SIG-M5 treated with dmso at 0.1 percent for 504 hours (cell line): Measurements from ENCODE around the gene MYO7A.
A peak's percentile ranks its signal among the peaks of the same experiment; 100 is the strongest.

ENCODE experiments used
- DNase-seq: peaks from one replicate; lab custom pipeline; 2025; ENCODE audit not compliant: unreplicated experiment; lab: John Stamatoyannopoulos, UW

Gene MYO7A

GRCh38 chr11:77212314-77213007 is 84.4 kb downstream of the MYO7A start:
- DNase-seq: no peak

DNA sequence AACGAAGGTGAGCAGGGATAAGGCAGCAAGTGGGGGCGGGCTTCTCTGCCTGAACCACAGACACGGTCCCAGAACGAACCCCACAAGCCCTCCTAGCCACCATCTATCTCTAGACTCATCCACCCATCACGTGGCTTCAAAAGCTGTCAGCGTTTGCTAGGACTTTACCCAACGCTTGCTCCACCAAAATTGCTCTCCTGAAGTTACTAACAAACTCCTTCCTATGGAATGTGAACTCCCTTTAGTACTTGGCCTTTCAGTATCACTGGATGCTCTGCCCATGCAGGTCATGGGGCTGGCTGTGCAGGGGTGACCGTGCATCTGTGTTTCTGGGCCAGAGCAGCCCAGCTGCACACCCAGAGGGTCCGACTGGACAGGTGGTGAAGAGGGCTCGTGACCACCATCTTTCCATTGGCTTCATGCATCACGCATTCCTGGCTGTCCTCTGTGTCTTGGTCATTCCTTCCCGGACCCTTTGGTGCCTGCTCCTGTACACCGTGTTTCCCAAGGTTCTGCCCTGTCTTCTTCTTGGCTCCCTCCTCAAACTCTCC is 85.1 kb downstream of the MYO7A start:
- DNase-seq: no peak

GRCh38 chr11:77213589-77214428 is 85.8 kb downstream of the MYO7A start:
- no peak for DNase-seq

- DNase-seq: no peak
Observed at GRCh38 chr11:77214557-77214956, 86.5 kb downstream of the MYO7A start.

GRCh38 chr11:77215106-77215505 is 87.1 kb downstream of the MYO7A start:
- DNase-seq: no peak

DNA sequence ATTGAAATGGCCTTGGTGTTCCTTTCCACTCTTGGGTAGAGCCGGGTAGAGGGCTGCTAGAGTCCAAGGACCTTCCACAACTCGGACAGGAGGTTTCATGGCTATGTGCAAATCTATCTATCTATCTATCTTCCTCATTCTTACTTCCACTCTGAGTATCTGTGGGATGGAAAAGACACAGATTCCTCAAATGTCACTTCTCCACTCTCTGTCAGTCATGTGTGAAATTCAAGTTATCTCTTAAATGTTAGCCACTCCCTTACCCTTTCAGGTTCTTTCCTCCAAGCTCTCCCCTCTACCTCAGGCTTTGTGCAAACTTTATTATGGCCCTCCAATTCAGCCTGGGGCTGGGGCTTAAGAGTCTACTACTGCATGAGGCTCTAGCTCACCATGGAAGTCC is 89.1 kb downstream of the MYO7A start:
- peak; percentile 29 for DNase-seq

DNA sequence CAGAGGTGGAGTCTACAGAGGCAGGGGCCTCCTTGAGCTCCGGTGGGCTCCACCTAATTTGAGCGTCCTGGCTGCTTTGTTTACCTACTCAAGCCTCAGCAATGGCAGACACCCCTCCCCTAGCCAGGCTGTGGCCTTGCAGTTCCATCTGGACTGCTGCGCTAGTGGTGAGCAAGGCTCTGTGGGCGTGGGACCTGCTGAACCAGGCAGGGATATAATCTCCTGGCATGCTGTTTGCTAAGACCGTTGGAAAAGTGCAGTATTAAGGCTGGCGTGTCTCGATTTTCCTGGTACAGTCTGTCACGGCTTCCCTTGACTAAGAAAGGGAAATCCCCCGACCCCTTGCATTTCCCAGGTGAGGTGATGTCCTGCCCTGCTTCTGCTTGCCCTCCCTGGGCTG is 95.8 kb downstream of the MYO7A start:
- no peak for DNase-seq

- DNase-seq: no peak
Observed at GRCh38 chr11:77230878-77231605, 103.0 kb downstream of the MYO7A start.

GRCh38 chr11:77231800-77232199 is 103.8 kb downstream of the MYO7A start:
- no peak for DNase-seq

DNA sequence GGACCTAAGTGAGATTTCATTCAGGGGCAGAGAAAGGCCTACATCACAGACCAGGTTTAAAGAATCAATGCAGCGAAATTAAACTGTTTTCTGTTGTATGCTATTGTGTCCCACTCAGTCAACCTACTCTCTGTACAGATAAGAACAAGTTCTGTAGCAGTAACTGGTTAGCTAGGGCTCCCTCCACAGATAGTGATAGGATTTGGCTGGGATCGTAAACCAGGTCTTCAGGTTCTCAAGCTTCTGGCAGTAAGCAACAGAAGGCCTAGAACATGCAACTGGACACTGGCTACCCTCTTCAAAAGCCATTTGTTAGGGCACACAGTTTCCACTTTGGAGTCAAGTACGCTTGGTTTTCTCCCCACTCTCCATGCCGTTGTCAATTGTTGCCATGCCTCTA is 104.2 kb downstream of the MYO7A start:
- no peak for DNase-seq

DNA sequence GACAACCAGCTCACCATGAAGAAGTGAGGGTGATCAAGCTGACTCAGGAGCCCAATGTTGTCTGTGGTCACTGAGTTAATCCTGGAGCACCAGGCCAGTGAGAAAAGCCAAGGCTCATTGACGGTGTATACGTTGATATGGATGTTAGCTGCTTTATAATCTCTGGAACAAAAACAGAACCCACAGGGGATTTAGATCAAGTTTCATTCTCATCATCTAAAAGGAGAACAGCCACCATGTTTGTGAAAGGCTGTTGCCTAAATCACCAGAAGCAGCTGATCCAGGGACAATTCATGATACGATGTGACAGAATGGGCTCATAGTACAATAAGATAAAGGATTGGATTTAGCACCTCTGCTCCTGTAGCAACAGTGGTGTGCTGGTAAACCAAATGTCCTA is 105.0 kb downstream of the MYO7A start:
- no peak for DNase-seq

- DNase-seq: no peak
Observed at GRCh38 chr11:77236901-77237300, 108.9 kb downstream of the MYO7A start.

DNA sequence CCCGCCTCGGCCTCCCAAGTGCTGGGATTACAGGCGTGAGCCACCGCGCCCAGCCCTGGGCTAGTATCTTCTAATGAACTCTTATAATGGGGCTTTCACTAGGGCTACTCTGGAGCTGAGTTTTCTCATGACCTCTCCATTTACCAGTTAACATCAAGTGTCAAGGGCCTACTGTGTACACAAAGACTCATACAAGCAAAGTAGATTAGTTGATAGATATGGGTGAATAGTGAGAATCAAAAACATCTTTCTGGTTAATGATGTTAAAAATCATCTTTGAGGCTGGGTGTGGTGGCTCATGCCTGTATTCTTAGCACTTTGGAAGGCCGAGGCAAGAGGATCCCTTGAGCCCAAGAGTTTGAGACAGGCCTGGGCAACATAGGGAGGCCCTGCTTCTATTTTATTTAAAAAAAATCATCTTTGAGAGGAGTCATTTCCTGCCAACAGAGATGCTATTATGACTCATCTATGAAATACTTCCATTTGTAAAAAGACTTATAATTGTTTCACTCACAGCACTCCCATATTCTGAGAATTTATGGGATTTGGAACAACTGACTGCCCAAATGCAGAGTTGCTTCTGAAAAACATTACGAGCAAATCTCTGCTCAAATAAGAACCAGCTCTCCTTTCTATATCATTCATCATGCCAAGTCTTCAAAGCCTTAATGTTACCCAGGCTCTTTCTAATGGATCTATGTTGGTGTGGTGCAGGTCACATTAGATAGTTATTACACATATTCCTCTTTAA is 116.4 kb downstream of the MYO7A start:
- no peak for DNase-seq

- DNase-seq: no peak
Observed at GRCh38 chr11:77249427-77249826, 121.4 kb downstream of the MYO7A start.

DNA sequence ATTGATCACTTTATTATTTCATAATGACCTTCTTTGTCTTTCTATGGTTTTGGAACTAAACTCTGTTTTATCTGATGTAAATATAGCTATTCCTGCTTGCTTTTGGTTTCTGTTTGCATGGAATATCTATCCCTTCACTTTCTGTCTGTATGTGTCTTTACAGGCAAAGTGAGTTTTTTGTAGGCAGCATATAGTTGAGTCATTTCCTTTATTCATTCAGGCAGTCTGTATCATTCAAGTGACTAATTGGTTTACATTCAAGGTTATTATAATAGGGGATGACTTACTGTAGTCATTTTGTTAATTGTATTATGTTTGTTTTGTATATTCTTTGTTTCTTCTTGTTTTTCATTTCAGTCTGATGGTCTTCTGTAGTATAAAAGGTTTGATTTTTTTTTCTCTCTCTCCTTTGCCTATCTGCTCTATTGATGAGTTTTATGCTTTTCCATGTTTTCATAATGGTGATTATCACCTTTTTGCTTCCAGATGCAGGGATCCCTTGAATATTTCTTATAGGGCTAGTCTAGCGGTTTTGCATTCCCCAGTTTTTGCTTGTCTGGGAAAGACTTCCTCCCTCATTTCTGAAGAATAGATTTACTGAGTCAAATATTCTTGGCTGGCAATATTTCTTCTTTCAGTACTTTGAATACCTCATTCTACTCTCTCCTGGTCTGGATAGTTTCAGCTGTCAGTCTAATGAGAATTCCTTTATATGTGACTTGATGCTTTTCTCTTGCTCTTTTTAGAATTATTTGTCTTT is 123.0 kb downstream of the MYO7A start:
- DNase-seq: no peak

GRCh38 chr11:77252555-77253270 is 124.7 kb downstream of the MYO7A start:
- no peak for DNase-seq

- DNase-seq: no peak
Observed at GRCh38 chr11:77253690-77254089, 125.6 kb downstream of the MYO7A start.

- no peak for DNase-seq
Observed at GRCh38 chr11:77259641-77260040, 131.6 kb downstream of the MYO7A start.

DNA sequence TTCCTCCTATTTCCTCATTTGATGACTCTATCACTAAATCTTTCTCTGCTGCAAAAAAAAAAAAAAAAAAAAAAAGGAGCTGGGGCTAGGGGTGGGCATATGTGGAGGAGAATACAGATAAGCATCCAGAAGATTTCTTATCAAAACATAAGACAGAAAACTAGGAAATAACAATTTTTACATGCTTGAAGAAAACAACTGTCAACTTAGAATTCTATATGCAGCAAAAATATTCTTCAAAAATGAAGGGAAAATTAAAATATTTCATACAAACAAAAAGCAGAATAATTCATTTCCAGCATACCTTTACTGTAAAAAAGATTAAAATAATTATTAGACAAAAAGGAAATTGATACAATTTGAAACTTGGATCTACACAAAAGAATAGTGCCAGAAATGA is 134.8 kb downstream of the MYO7A start:
- no peak for DNase-seq
